Kidney (tissue), 14 donors: ENCODE measurements around the gene SIRPD. TPM values are rescaled to one million over a fixed set of nuclear protein-coding genes. Genes with fewer than 3 reads are reported as not detected.
"Not testable (repeated sequence)": the region's sequence is repeated elsewhere in the genome, so short reads cannot be mapped to it uniquely, and the experiment has no call there.

ENCODE experiments used
- DNase-seq, 5 donors: peaks; one replicate each; pipeline ENCODE4 v3.0.0-alpha.2; 2013 to 2020
- FAIRE-seq: peaks from 2 replicates; lab custom pipeline; 2012; peaks lifted over from hg19 to GRCh38; lab: Jason Lieb, UNC
- H3K27ac ChIP-seq, 2 donors: one replicate each; pipeline ENCODE4 v1.7.0; 2013; ENCODE audit warnings: low read depth in 2 of 2, low read length in 2 of 2, inconsistent platforms in 1 of 2
- H3K27me3 ChIP-seq: one replicate; pipeline ENCODE4 v1.7.1; 2013; ENCODE audit warnings: low read length, inconsistent platforms; ENCODE audit not compliant: control insufficient read depth, insufficient read depth
- H3K36me3 ChIP-seq, 3 donors: one replicate each; pipeline versions ENCODE4 v1.7.0 to v1.7.1; 2013; ENCODE audit warnings: low read length in 3 of 3, control low read depth in 1 of 3, inconsistent platforms in 1 of 3; ENCODE audit not compliant: insufficient read depth in 3 of 3, control insufficient read depth in 2 of 3
- H3K4me1 ChIP-seq, 3 donors: one replicate each; pipeline versions ENCODE4 v1.7.0 to v1.7.1; 2013; ENCODE audit warnings: low read length in 3 of 3, inconsistent platforms in 1 of 3, low read depth in 1 of 3; ENCODE audit not compliant: control insufficient read depth in 2 of 3, insufficient read depth in 2 of 3
- H3K4me3 ChIP-seq, 3 donors: one replicate each; pipeline versions ENCODE4 v1.7.0 to v1.8.1; 2013; ENCODE audit warnings: low read length in 3 of 3, control low read depth in 1 of 3, inconsistent platforms in 1 of 3
- H3K9ac ChIP-seq, 3 donors: one replicate each; pipeline versions ENCODE4 v1.7.0 to v1.7.1; 2013; ENCODE audit warnings: low read length in 3 of 3, control low read depth in 1 of 3, inconsistent platforms in 1 of 3
- H3K9me3 ChIP-seq, 3 donors: one replicate each; pipeline versions ENCODE4 v1.7.0 to v1.7.1; 2013; ENCODE audit warnings: low read length in 3 of 3, control low read depth in 1 of 3, inconsistent platforms in 1 of 3; ENCODE audit not compliant: control insufficient read depth in 2 of 3, insufficient read depth in 1 of 3
- CTCF ChIP-seq: IDR thresholded peaks from 3 replicates; pipeline ENCODE4 v1.5.1; 2012; ENCODE audit warnings: mild to moderate bottlenecking, moderate library complexity, borderline replicate concordance; ENCODE audit not compliant: insufficient read depth; ENCODE audit errors: extremely low read depth
- intact Hi-C: fragments of 100-400 bp; cut with DNase I; formaldehyde crosslinking; loops from one replicate; pipeline ENCODE4 v1.11.1; 2022
- polyA plus RNA-seq: library from polyadenylated mRNA; stranded (reverse); fragments of 350-450 nt; fragmentation: Illumina TruSeq; extraction: RNeasy Lipid Tissue Mini Kit (QIAGEN cat#74804); gene quantifications from one replicate; pipeline ENCODE4 v1.2.3, GENCODE V29; 2014; ENCODE audit warnings: low read depth, low replicate concordance; ENCODE audit not compliant: insufficient read depth
- total RNA-seq: library from RNA; stranded (reverse); fragmentation: NEBNext Ultra II Directional; extraction: Animal tissue kit (Norgen Biotek cat#: 25700); gene quantifications from one replicate; pipeline ENCODE4 v1.2.1, GENCODE V29; 2021
- donor health status: control.
- donor health status: control.
- donor health status: control.
- donor health status: control.
- donor health status: control.
- donor health status: DM: yes; HTN: yes; CAD: no.
- donor health status: Normal renal cell carcinoma (clear cell type).

Gene SIRPD
- total and polyA plus RNA-seq, 2 donors from 2014 or later: 0.35 TPM; not detected in 1

- Histone ChIP-seq H3K27me3 (no peaks in the 10 kb centered on the region), H3K36me3 (no peaks in the 10 kb centered on the region), H3K27ac (no peak overlapping the region), H3K4me3 (no peak overlapping the region), H3K9me3 (no peaks in the 10 kb centered on the region), H3K9ac (no peak overlapping the region), H3K4me1 (no peaks in the 10 kb centered on the region)
- TF ChIP-seq CTCF: no peak
- DNase-seq (no peak), FAIRE-seq (no peak)
- intact Hi-C loops: no loop called here
Observed at GRCh38 chr20:1499528-1500420, 57.7 kb downstream of the SIRPD start.

DNA sequence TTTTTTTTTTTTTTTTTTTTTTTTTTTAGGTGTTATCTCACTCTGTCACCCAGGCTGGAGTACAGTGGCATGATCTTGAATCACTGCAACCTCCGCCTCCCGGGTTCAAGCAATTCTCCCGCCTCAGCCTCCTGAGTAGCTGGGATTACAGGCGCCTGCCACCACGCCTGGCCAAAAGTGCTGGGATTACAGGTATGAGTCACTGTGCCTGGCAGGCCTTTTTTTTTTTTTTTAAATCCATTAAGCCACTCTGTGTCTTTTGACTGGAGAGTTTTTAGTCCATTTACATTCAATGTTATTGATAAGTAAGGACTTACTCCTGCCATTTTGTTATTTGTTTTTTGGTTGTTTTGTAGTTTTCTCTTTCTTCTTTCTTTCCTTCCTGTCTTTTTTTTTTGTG is 60.1 kb downstream of the SIRPD start:
- H3K9me3 ChIP-seq, H3K27ac ChIP-seq, DNase-seq, FAIRE-seq, H3K27me3 ChIP-seq, H3K4me1 ChIP-seq, H3K36me3 ChIP-seq, H3K9ac ChIP-seq, intact Hi-C loops, H3K4me3 ChIP-seq: not testable (repeated sequence)

DNA sequence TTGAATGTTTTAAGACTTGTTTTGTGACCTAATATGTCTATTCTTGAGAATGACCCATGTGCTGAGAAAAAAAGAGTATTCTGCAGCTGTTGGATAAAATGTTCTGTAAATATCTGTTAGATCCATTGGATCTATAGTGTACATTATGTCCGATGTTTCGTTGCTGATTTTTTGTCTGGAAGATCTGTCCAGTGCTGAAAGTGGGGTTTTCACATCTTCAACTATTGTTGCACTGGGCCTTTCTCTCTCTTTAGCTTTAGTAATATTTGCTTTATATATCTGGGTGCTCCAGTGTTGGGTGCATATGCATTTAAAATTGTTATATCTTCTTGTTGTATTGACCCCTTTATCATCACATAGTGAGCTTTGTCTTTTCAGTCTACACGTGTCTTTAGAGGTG is 60.6 kb downstream of the SIRPD start:
- FAIRE-seq: no peak

More for the DNA sequence above, 60.6 kb downstream of the SIRPD start:
- Histone ChIP-seq H3K27me3 (no peaks in the 10 kb centered on the region), H3K9ac (no peak overlapping the region), H3K27ac (no peak overlapping the region), H3K4me1 (no peaks in the 10 kb centered on the region), H3K4me3 (no peak overlapping the region), H3K9me3 (no peaks in the 10 kb centered on the region), H3K36me3 (no peaks in the 10 kb centered on the region)
- no peak for TF ChIP-seq CTCF
- intact Hi-C loops: no loop called here
- no peak for DNase-seq
